Measurements from ENCODE around the gene ARVCF.

DNA sequence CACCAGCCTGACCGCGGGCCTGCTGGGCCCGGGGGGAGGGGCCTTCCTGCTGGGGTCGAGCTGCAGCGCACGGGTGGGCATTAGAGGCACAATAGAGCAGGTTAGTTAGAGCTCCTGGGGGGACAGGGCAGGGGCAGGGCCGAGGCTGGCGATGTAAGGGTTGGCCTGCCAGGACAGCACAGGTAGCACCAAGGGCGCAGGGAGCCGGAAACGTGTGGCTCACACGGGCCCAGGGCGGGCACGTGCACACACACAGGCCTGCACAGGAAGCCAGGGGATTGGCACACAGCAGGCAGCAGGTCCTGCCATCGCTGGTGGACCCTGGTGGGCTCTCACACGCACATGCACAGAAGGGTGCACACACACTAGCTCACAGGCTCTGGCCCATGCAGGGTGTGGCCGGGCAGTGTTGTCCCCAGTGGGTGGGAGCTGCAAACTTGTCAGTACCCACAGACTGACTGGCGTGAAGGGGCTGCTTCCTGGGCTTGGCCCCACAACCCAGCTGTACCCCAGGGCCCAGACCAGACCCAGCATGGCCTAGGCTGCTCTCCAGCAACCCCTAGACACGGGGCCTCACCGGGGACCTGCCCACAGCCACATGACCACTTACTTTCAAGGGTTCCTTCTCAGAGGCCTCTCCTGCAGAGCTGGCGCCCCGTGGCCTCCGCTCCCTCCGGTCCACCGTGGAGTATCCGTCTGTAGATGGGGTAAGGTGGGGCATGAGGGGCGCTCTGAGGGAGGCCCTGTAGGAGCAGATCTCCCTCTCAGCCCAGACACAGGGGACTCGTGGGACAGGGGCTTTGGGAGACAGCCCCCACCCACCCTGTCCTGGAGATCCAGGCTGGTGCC lies 45.1 kb downstream of the ARVCF start:
- no peak; the same call in 1 of the 2 replicates for TF ChIP-seq POLR2AphosphoS5 (IDR thresholded peaks at IDR 0.05; ENCODE audit: low read depth, low read length)
- no peak for TF ChIP-seq SIN3A (IDR thresholded peaks at IDR 0.05; ENCODE audit: borderline replicate concordance, insufficient read depth, low read length)
- no peak for TF ChIP-seq TAF1 (IDR thresholded peaks at IDR 0.05; ENCODE audit: borderline replicate concordance, insufficient read depth, low read length)

Data from PFSK-1 (cell line).